ENCODE measurements around the gene ETNK1. TPM values are rescaled to one million over a fixed set of nuclear protein-coding genes. Genes with fewer than 3 reads are reported as not detected.

Gene ETNK1, protein sequence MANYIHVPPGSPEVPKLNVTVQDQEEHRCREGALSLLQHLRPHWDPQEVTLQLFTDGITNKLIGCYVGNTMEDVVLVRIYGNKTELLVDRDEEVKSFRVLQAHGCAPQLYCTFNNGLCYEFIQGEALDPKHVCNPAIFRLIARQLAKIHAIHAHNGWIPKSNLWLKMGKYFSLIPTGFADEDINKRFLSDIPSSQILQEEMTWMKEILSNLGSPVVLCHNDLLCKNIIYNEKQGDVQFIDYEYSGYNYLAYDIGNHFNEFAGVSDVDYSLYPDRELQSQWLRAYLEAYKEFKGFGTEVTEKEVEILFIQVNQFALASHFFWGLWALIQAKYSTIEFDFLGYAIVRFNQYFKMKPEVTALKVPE
- 12.0 and 19.8 TPM in 2 replicates for total RNA-seq

DNA sequence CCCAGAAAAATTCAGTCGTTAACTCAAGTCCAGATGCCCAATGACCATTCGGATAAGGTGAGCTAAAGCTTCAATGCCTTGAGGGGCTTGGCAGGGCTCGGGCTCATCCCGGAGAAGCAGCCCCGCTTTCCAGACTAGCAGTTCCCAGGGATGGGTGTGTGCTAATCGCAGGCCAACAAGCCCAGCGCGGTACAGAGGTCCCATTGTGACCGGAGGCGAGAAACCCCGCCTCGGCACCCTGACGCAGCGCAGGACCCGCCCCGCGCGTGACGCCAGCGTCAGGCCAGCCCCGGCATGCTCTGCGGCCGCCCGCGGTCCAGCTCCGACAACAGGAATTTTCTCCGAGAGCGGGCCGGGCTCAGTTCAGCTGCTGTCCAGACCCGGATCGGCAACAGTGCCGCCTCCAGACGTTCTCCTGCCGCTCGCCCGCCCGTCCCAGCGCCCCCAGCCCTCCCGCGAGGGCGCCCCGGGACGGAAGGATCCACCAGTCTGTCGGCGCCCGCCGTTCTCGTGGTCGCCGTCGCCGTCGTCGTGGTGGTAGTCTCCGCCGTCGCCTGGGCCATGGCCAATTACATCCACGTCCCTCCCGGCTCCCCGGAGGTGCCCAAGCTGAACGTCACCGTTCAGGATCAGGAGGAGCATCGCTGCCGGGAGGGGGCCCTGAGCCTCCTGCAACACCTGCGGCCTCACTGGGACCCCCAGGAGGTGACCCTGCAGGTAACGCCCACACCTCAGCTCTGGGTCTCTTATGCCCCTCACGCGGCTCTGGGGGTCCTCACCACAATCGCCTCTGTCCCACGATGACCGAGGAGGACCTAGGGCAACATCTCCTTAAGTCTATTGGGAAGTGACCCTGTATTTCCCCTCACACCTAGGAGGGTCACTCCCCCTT lies at the start of gene ETNK1:
Gene ETNK1, plus strand, starts transcription at position 302 of the 892 bp plus-strand sequence. Its CDS starts 260 bp downstream, at position 562.

Other genes with a start within 250 kb of the ETNK1 start
- gene C2CD5, start 80.6 kb upstream of the ETNK1 start, total RNA-seq, result 7.2 and 22.2 TPM in 2 replicates

All from tracheal epithelial cell (primary cell).